HepG2 (cell line): ENCODE measurements around the gene TAS1R1. TPM values are rescaled to one million over a fixed set of nuclear protein-coding genes. Genes with fewer than 3 reads are reported as not detected.

Experiments used
- ATAC-seq: fragments of 200-7000 bp; cut with Tn5 transposase; 3 replicates; pipeline ENCODE4 v1.9.1; 2020; ENCODE audit warnings: mild to moderate bottlenecking, moderate library complexity
- BruUV-seq: library from RNA; stranded (reverse); fragments of 400-500 nt; replicated peaks from 2 replicates; lab custom pipeline; 2021; lab: Mats Ljungman, UMichigan
- CTCF ChIA-PET: fragments of 300-600 bp; formaldehyde crosslinking; extraction: SDS; loops from one replicate; lab custom pipeline; 2021; ENCODE audit warnings: low total read pairs, inconsistent platforms, low intra/inter-chr PET ratio; lab: Yijun Ruan, JAX
- POLR2A ChIA-PET: fragments of 350-600 bp; sonication (Branson Sonifier 250); formaldehyde crosslinking; loops from one replicate; lab custom pipeline; 2020; ENCODE audit warnings: antibody characterized with exemption, inconsistent platforms; lab: Yijun Ruan, JAX
- DNase-seq: peaks from one replicate; pipeline ENCODE4 v3.0.0-alpha.2; 2015; ENCODE audit warnings: low spot score
- FAIRE-seq: peaks from 3 replicates; lab custom pipeline; 2011; peaks lifted over from hg19 to GRCh38; lab: Jason Lieb, UNC
- H2AFZ ChIP-seq: one replicate; pipeline ENCODE4 v1.6.1; 2011; ENCODE audit warnings: low read length, inconsistent platforms
- H3K27ac ChIP-seq: fragments of 300-600 bp; 3 replicates; pipeline ENCODE4 v1.8.0; 2011; ENCODE audit warnings: mixed run types, mild to moderate bottlenecking, mixed read lengths, low read length, inconsistent platforms; ENCODE audit not compliant: insufficient read depth; ENCODE audit errors: extremely low read length
- H3K27me3 ChIP-seq, 2 experiments: fragments of 200-600 bp in 1 of 2; 2 replicates in 1 of 2; 3 replicates in 1 of 2; pipeline versions ENCODE4 v1.6.0 to v1.8.0; 2011; ENCODE audit warnings: low read length in 2 of 2, mild to moderate bottlenecking in 2 of 2, moderate library complexity in 2 of 2, inconsistent platforms in 1 of 2; ENCODE audit not compliant: insufficient read depth in 2 of 2, control insufficient read depth in 1 of 2
- H3K36me3 ChIP-seq, 2 experiments: fragments of 200-600 bp in 1 of 2; replicated peaks in 1 of 2; 2 replicates in 1 of 2; 3 replicates in 1 of 2; pipeline versions ENCODE4 v1.5.1 to v1.8.0; 2011; ENCODE audit warnings: low read length in 2 of 2, inconsistent platforms in 1 of 2; ENCODE audit not compliant: insufficient read depth in 2 of 2, control insufficient read depth in 1 of 2
- H3K4me1 ChIP-seq: 2 replicates; pipeline ENCODE4 v1.5.1; 2012; ENCODE audit warnings: low read length, inconsistent platforms; ENCODE audit not compliant: insufficient read depth
- H3K4me2 ChIP-seq: 2 replicates; pipeline ENCODE4 v1.6.0; 2011; ENCODE audit warnings: low read depth, low read length, inconsistent platforms
- H3K4me3 ChIP-seq, 3 experiments: fragments of 200-600 bp in 1 of 3; sonication (generic), shearing (Covaris generic) in 1 of 3; replicated peaks in 1 of 3; 2 replicates each; pipeline ENCODE4 v1.5.1; 2011 to 2016; ENCODE audit warnings: low read length in 3 of 3, inconsistent platforms in 2 of 3, low read depth in 2 of 3, mild to moderate bottlenecking in 2 of 3, control low read depth in 1 of 3, mixed read lengths in 1 of 3; ENCODE audit not compliant: insufficient read depth in 1 of 3
- H3K79me2 ChIP-seq: one replicate; pipeline ENCODE4 v1.6.1; 2011; ENCODE audit warnings: low read length, inconsistent platforms; ENCODE audit not compliant: insufficient read depth
- H3K9ac ChIP-seq: 2 replicates; pipeline ENCODE4 v1.6.0; 2011; ENCODE audit warnings: mild to moderate bottlenecking, low read depth, low read length, inconsistent platforms; ENCODE audit not compliant: insufficient read depth
- H3K9me3 ChIP-seq: 2 replicates; pipeline ENCODE4 v1.5.1; 2012; ENCODE audit warnings: mild to moderate bottlenecking, low read length
- H4K20me1 ChIP-seq: 2 replicates; pipeline ENCODE4 v1.6.0; 2011; ENCODE audit warnings: inconsistent platforms, mild to moderate bottlenecking, low read length, moderate library complexity; ENCODE audit not compliant: insufficient read depth
- GLI4 ChIP-seq: sonication (generic); formaldehyde crosslinking; IDR thresholded peaks from 2 replicates; pipeline ENCODE4 v1.5.1; 2020; ENCODE audit warnings: missing genetic modification reagents, mild to moderate bottlenecking, moderate library complexity, borderline replicate concordance
- HNRNPLL ChIP-seq: fragments of 200-400 bp; formaldehyde crosslinking; IDR thresholded peaks from 2 replicates; pipeline ENCODE4 v1.6.1; 2017; ENCODE audit warnings: mild to moderate bottlenecking, low read depth, low read length; ENCODE audit not compliant: poor library complexity, severe bottlenecking
- NCOA5 ChIP-seq: sonication (generic); formaldehyde crosslinking; IDR thresholded peaks from 2 replicates; pipeline ENCODE4 v1.4.0; 2020; ENCODE audit warnings: missing genetic modification reagents
- RFX5 ChIP-seq: IDR thresholded peaks from 2 replicates; pipeline ENCODE4 v1.6.1; 2011; ENCODE audit warnings: low read depth, low read length, improper control_type of control experiment
- ZKSCAN5 ChIP-seq: sonication (generic); formaldehyde crosslinking; IDR thresholded peaks from 2 replicates; pipeline ENCODE4 v1.5.1; 2020; ENCODE audit warnings: mild to moderate bottlenecking, missing genetic modification reagents
- ZNF256 ChIP-seq: sonication (generic); formaldehyde crosslinking; conservative IDR thresholded peaks from 2 replicates; pipeline ENCODE4 v1.4.0; 2020; ENCODE audit warnings: missing genetic modification reagents
- ZNF3 ChIP-seq: IDR thresholded peaks from 2 replicates; pipeline ENCODE4 v1.7.0; 2017; ENCODE audit warnings: inconsistent platforms
- ZNF430 ChIP-seq: sonication (generic); formaldehyde crosslinking; IDR thresholded peaks from 2 replicates; pipeline ENCODE4 v1.9.0; 2021; ENCODE audit warnings: mild to moderate bottlenecking, missing genetic modification reagents
- ZNF451 ChIP-seq: sonication (generic); formaldehyde crosslinking; IDR thresholded peaks from 2 replicates; pipeline ENCODE4 v1.5.0; 2020; ENCODE audit warnings: mild to moderate bottlenecking, missing genetic modification reagents
- WGBS: methylation state at CpG from one replicate; pipeline ENCODE4 v1.1.6; 2017; ENCODE audit warnings: low lambda C conversion rate; 5-methylcytosine and 5-hydroxymethylcytosine counted together
- in situ Hi-C: cut with HindIII; loops from 2 replicates; pipeline ENCODE4 v1.10.0; 2017; ENCODE audit warnings: low pct_unique_long_range_greater_than_20kb; ENCODE audit not compliant: extremely low pct_ligation_motif_present
- intact Hi-C: fragments of 100-400 bp; cut with micrococcal nuclease; formaldehyde crosslinking; loops from one replicate; pipeline ENCODE4 v1.10.0; 2022; ENCODE audit not compliant: unreplicated experiment
- polyA plus RNA-seq, 8 experiments: library from polyadenylated mRNA; depleted of rRNA in 3 of 8; stranded (reverse) in 7 of 8; unstranded in 1 of 8; fragments of >200 nt; fragmentation: Illumina TruSeq in 4 of 8; extraction: Trizol in 4 of 8; gene quantifications; 2 replicates each; pipeline versions ENCODE4 v1.2.1 to v1.2.3, GENCODE V29; 2011 to 2016; ENCODE audit warnings: low read depth in 4 of 8, missing spikeins in 1 of 8, mixed read lengths in 1 of 8; ENCODE audit not compliant: insufficient read depth in 1 of 8
- total RNA-seq, 5 experiments: library from RNA; depleted of rRNA; stranded (reverse); fragments of >200 nt; fragmentation: Illumina TruSeq; extraction: Trizol; gene quantifications; 2 replicates each; pipeline ENCODE4 v1.2.3, GENCODE V29; 2016; ENCODE audit warnings: low read depth in 1 of 5
- TF ChIP-seq, protein P1 (sequence below): sonication (generic); formaldehyde crosslinking; IDR thresholded peaks from 2 replicates; pipeline ENCODE4 v1.8.0; 2022; ENCODE audit warnings: mild to moderate bottlenecking, missing genetic modification reagents
- TF ChIP-seq, protein P2 (sequence below): sonication (generic); formaldehyde crosslinking; IDR thresholded peaks from 2 replicates; pipeline ENCODE4 v1.4.0; 2020; ENCODE audit warnings: mild to moderate bottlenecking, missing genetic modification reagents
- TF ChIP-seq, protein P3 (sequence below): sonication (generic); formaldehyde crosslinking; IDR thresholded peaks from 2 replicates; pipeline ENCODE4 v1.5.1; 2020; ENCODE audit warnings: mild to moderate bottlenecking, missing genetic modification reagents
- TF ChIP-seq, protein P4 (sequence below): sonication (generic); formaldehyde crosslinking; IDR thresholded peaks from 2 replicates; pipeline ENCODE4 v1.4.0; 2020; ENCODE audit warnings: missing genetic modification reagents

TAS1R1 gene
- total and polyA plus RNA-seq, 2 of the 13 experiments (the other 11 are each of a cell fraction or from before 2014, with no cell fraction given), result 1.4 to 1.6 TPM

DNA sequence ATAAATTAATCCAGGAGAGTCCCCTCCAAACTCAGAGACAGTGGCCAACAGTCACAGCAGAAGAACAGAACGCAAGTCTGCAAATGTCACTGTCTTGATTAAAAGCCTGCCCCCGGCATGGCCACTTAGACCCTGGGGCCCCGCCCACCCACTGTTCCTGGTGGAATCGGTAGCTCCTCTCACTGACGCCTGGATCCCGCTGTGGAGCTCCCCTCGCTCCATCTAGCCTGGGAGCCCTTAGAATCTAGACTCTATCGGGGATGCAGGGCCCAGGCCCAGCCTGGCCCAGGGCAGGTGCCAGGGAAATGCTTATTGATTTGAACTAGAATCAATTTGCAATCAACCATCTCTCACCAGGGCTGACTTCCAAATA, 42.2 kb upstream of the TAS1R1 start:
- no peaks in the 10 kb centered on the region for H3K36me3 ChIP-seq
- TF ChIP-seq ZNF3 (no peak), ZNF430 (0 out of 2 replicates have a peak, but pooled peaks have one; percentile 20), ZNF256 (no peak), HNRNPLL (no peak), ZNF451 (CRISPR knock-in tag) (no peak), ZKSCAN5 (CRISPR knock-in tag) (no peak), NCOA5 (CRISPR knock-in tag) (no peak), GLI4 (CRISPR knock-in tag) (no peak), RFX5 (no peak)
- TF ChIP-seq, protein P1, sequence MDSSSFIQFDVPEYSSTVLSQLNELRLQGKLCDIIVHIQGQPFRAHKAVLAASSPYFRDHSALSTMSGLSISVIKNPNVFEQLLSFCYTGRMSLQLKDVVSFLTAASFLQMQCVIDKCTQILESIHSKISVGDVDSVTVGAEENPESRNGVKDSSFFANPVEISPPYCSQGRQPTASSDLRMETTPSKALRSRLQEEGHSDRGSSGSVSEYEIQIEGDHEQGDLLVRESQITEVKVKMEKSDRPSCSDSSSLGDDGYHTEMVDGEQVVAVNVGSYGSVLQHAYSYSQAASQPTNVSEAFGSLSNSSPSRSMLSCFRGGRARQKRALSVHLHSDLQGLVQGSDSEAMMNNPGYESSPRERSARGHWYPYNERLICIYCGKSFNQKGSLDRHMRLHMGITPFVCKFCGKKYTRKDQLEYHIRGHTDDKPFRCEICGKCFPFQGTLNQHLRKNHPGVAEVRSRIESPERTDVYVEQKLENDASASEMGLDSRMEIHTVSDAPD (CRISPR knock-in tag), result 0 out of 2 replicates have a peak, but pooled peaks have one; percentile 7
- TF ChIP-seq, protein P2, sequence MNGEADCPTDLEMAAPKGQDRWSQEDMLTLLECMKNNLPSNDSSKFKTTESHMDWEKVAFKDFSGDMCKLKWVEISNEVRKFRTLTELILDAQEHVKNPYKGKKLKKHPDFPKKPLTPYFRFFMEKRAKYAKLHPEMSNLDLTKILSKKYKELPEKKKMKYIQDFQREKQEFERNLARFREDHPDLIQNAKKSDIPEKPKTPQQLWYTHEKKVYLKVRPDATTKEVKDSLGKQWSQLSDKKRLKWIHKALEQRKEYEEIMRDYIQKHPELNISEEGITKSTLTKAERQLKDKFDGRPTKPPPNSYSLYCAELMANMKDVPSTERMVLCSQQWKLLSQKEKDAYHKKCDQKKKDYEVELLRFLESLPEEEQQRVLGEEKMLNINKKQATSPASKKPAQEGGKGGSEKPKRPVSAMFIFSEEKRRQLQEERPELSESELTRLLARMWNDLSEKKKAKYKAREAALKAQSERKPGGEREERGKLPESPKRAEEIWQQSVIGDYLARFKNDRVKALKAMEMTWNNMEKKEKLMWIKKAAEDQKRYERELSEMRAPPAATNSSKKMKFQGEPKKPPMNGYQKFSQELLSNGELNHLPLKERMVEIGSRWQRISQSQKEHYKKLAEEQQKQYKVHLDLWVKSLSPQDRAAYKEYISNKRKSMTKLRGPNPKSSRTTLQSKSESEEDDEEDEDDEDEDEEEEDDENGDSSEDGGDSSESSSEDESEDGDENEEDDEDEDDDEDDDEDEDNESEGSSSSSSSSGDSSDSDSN (CRISPR knock-in tag), result peak; percentile 2; the same call in 1 of the 2 replicates
- TF ChIP-seq, protein P3, sequence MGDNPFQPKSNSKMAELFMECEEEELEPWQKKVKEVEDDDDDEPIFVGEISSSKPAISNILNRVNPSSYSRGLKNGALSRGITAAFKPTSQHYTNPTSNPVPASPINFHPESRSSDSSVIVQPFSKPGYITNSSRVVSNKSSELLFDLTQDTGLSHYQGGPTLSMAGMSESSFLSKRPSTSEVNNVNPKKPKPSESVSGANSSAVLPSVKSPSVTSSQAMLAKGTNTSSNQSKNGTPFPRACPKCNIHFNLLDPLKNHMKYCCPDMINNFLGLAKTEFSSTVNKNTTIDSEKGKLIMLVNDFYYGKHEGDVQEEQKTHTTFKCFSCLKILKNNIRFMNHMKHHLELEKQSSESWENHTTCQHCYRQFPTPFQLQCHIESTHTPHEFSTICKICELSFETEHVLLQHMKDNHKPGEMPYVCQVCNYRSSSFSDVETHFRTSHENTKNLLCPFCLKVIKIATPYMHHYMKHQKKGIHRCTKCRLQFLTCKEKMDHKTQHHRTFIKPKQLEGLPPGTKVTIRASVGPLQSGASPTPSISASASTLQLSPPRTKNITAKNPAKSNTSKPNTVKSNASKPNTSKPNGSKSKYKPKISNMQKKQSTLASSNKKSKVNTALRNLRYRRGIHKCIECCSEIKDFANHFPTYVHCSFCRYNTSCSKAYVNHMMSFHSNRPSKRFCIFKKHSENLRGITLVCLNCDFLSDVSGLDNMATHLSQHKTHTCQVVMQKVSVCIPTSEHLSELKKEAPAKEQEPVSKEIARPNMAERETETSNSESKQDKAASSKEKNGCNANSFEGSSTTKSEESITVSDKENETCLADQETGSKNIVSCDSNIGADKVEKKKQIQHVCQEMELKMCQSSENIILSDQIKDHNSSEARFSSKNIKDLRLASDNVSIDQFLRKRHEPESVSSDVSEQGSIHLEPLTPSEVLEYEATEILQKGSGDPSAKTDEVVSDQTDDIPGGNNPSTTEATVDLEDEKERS, result no peak
- TF ChIP-seq, protein P4, sequence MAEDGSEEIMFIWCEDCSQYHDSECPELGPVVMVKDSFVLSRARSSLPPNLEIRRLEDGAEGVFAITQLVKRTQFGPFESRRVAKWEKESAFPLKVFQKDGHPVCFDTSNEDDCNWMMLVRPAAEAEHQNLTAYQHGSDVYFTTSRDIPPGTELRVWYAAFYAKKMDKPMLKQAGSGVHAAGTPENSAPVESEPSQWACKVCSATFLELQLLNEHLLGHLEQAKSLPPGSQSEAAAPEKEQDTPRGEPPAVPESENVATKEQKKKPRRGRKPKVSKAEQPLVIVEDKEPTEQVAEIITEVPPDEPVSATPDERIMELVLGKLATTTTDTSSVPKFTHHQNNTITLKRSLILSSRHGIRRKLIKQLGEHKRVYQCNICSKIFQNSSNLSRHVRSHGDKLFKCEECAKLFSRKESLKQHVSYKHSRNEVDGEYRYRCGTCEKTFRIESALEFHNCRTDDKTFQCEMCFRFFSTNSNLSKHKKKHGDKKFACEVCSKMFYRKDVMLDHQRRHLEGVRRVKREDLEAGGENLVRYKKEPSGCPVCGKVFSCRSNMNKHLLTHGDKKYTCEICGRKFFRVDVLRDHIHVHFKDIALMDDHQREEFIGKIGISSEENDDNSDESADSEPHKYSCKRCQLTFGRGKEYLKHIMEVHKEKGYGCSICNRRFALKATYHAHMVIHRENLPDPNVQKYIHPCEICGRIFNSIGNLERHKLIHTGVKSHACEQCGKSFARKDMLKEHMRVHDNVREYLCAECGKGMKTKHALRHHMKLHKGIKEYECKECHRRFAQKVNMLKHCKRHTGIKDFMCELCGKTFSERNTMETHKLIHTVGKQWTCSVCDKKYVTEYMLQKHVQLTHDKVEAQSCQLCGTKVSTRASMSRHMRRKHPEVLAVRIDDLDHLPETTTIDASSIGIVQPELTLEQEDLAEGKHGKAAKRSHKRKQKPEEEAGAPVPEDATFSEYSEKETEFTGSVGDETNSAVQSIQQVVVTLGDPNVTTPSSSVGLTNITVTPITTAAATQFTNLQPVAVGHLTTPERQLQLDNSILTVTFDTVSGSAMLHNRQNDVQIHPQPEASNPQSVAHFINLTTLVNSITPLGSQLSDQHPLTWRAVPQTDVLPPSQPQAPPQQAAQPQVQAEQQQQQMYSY (CRISPR knock-in tag), result no peak
- H3K9ac ChIP-seq, result no peak overlapping the region
- no peaks in the 10 kb centered on the region for H3K9me3 ChIP-seq
- peak overlapping the region in 2 of 3 experiments; percentile 31 to 57; a peak in 4 of 6 replicates for H3K4me3 ChIP-seq
- WGBS, result 20% methylated on average over 1 of the region's 8 CpGs
- H3K4me1 ChIP-seq, result peaks cover 59% of the 10 kb centered on the region
- H4K20me1 ChIP-seq, result no peaks in the 10 kb centered on the region
- DNase-seq (no peak), ATAC-seq (peak; percentile 1; the same call in 2 of the 3 replicates), FAIRE-seq (no peak)
- POLR2A ChIA-PET, result interaction anchor here (1.8 to 2.5 kb wide), 3 partner anchors 9 to 22 kb away, joined by 5 to 20 read pairs (median 13); partner anchors contain the start of gene PLEKHG5
- H3K4me2 ChIP-seq, result peak overlapping the region; percentile 90
- H3K27me3 ChIP-seq, result peaks cover 6 to 9% of the 10 kb centered on the region in 2 experiments; a peak in 3 of 5 replicates
- H3K79me2 ChIP-seq, result no peaks in the 10 kb centered on the region
- no TSS peak for BruUV-seq
- H2AFZ ChIP-seq, result no peak overlapping the region
- no peak overlapping the region for H3K27ac ChIP-seq
- CTCF ChIA-PET, result no interaction called here
- intact Hi-C loops, result no loop called here
- in situ Hi-C loops, result no loop called here
